ENCODE data around the gene YY1. TPM values are rescaled to one million over a fixed set of nuclear protein-coding genes. Genes with fewer than 3 reads are reported as not detected.

Gene YY1
- total and polyA plus RNA-seq, 2 donors (not counting 1 experiment from before 2014, with no cell fraction given), result 40.8 to 41.9 TPM

DNA sequence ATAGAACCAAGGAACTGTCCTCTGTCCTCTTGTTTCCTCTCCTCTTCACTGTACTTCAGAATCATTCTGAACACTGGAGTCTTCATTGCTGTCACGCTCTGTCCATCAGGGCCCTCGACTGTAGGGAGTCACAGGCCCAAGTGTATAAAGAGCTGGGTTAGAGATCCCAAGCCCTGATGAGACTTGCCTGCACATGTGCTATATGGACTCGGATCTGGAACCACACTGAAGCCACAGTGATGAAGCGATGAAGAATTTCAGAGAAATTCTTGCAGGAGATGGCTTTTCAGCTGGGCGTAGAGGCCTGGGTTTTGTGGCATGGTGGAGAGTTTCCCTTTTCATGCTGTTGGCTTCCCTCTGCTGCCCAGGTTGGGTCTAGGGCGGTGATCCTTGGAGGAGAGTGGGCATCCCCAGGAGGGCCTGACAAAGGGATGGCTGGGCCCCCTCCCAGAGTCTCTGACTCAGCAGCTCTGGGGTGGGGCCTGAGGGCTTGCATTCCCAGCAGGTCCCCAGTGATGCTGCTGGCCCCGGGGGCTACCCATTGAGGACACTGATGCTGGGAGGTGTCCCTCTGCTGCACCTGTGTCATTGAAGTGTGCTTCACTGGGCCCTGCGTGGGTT lies 39.6 kb upstream of the YY1 start:
- DNase-seq (ENCODE audit: low read depth in 2 of 2), result no peak
- H2AFZ ChIP-seq (ENCODE audit: low read length), result no peak overlapping the region
- no peaks in the 10 kb centered on the region for H3K27me3 ChIP-seq (ENCODE audit: control insufficient read depth, insufficient read depth, low read length)
- TF ChIP-seq, protein P1, sequence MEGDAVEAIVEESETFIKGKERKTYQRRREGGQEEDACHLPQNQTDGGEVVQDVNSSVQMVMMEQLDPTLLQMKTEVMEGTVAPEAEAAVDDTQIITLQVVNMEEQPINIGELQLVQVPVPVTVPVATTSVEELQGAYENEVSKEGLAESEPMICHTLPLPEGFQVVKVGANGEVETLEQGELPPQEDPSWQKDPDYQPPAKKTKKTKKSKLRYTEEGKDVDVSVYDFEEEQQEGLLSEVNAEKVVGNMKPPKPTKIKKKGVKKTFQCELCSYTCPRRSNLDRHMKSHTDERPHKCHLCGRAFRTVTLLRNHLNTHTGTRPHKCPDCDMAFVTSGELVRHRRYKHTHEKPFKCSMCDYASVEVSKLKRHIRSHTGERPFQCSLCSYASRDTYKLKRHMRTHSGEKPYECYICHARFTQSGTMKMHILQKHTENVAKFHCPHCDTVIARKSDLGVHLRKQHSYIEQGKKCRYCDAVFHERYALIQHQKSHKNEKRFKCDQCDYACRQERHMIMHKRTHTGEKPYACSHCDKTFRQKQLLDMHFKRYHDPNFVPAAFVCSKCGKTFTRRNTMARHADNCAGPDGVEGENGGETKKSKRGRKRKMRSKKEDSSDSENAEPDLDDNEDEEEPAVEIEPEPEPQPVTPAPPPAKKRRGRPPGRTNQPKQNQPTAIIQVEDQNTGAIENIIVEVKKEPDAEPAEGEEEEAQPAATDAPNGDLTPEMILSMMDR (conservative IDR thresholded peaks at IDR 0.05 in 1 of 2, IDR thresholded peaks at IDR 0.05 in 1 of 2; ENCODE audit: low read depth in 1 of 2, low read length in 2 of 2), result no peak
- no peak for TF ChIP-seq EZH2 (IDR thresholded peaks at IDR 0.05; ENCODE audit: low read length, missing control alignments)
- H3K36me3 ChIP-seq (ENCODE audit: control insufficient read depth, insufficient read depth, low read length), result no peaks in the 10 kb centered on the region
- H3K4me1 ChIP-seq (ENCODE audit: control insufficient read depth, extremely low read depth, insufficient read depth, low read length), result no peaks in the 10 kb centered on the region
- H4K20me1 ChIP-seq (ENCODE audit: control insufficient read depth, extremely low read depth, insufficient read depth, low read length), result no peaks in the 10 kb centered on the region
- H3K79me2 ChIP-seq (ENCODE audit: control insufficient read depth, insufficient read depth, low read length), result no peaks in the 10 kb centered on the region
- no peak overlapping the region for H3K4me2 ChIP-seq (ENCODE audit: extremely low read depth, insufficient read depth, low read length)
- no peaks in the 10 kb centered on the region for H3K9me3 ChIP-seq (ENCODE audit: control insufficient read depth, insufficient read depth, low read depth, low read length)
- H3K4me3 ChIP-seq (replicated peaks in 1 of 4; ENCODE audit: control extremely low read depth in 1 of 4, insufficient read depth in 1 of 4, low read depth in 3 of 4, low read length in 4 of 4), result no peak overlapping the region
- no peak overlapping the region for H3K9ac ChIP-seq (ENCODE audit: insufficient read depth, low read length)
- H3K27ac ChIP-seq (ENCODE audit: insufficient read depth, low read length), result no peak overlapping the region

DNA sequence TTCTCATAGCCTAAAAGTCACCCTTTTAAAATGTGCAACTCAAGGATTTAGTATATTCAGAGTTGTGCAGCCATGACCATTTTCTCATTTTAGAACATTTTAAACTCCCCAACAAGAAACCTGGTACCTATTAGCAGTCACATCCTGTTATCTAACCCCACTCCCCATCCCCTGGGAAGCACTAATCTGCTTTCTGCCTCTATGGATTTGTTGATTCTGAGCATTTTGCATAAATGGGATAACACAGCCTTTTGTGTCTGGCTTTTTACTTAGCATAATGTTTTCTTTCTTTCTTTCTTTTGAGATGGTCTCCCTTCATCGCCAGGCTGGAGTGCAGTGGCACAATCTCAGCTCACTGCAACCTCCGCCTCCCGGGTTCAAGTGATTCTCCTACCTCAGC lies 38.6 kb upstream of the YY1 start:
- no peak for TF ChIP-seq EZH2 (IDR thresholded peaks at IDR 0.05; ENCODE audit: low read length, missing control alignments)
- TF ChIP-seq, protein P1 (conservative IDR thresholded peaks at IDR 0.05 in 1 of 2, IDR thresholded peaks at IDR 0.05 in 1 of 2; ENCODE audit: low read depth in 1 of 2, low read length in 2 of 2), result no peak

DNA sequence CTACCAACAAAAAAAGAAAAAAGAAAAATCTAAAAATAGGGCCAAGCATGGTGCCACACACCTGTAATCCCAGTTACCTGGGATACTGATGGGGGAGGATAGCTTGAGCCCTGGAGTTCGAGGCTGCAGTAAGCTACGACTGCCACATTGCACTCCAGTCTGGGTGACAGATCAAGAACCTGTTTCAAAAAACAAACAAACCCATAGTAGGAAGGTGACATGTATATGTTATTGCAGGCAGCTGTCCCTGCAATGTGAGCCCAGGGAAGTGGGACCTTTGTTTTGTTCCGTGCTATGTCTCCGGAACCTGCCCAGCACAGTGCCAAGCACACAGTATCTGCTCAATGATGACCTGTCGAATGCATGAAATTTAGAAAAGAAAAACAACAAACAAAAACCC lies 37.2 kb upstream of the YY1 start:
- H3K4me1 ChIP-seq (ENCODE audit: control insufficient read depth, extremely low read depth, insufficient read depth, low read length), result no peaks in the 10 kb centered on the region
- H3K9me3 ChIP-seq (ENCODE audit: control insufficient read depth, insufficient read depth, low read depth, low read length), result no peaks in the 10 kb centered on the region
- no peak overlapping the region for H3K27ac ChIP-seq (ENCODE audit: insufficient read depth, low read length)
- H3K4me3 ChIP-seq (replicated peaks in 1 of 4; ENCODE audit: control extremely low read depth in 1 of 4, insufficient read depth in 1 of 4, low read depth in 3 of 4, low read length in 4 of 4), result no peak overlapping the region
- DNase-seq (ENCODE audit: low read depth in 2 of 2), result no peak
- H3K9ac ChIP-seq (ENCODE audit: insufficient read depth, low read length), result no peak overlapping the region
- no peaks in the 10 kb centered on the region for H3K27me3 ChIP-seq (ENCODE audit: control insufficient read depth, insufficient read depth, low read length)
- H4K20me1 ChIP-seq (ENCODE audit: control insufficient read depth, extremely low read depth, insufficient read depth, low read length), result no peaks in the 10 kb centered on the region
- no peaks in the 10 kb centered on the region for H3K36me3 ChIP-seq (ENCODE audit: control insufficient read depth, insufficient read depth, low read length)
- TF ChIP-seq, protein P1 (conservative IDR thresholded peaks at IDR 0.05 in 1 of 2, IDR thresholded peaks at IDR 0.05 in 1 of 2; ENCODE audit: low read depth in 1 of 2, low read length in 2 of 2), result no peak
- TF ChIP-seq EZH2 (IDR thresholded peaks at IDR 0.05; ENCODE audit: low read length, missing control alignments), result no peak
- H3K79me2 ChIP-seq (ENCODE audit: control insufficient read depth, insufficient read depth, low read length), result no peaks in the 10 kb centered on the region
- H3K4me2 ChIP-seq (ENCODE audit: extremely low read depth, insufficient read depth, low read length), result no peak overlapping the region
- no peak overlapping the region for H2AFZ ChIP-seq (ENCODE audit: low read length)

More for the DNA sequence above, 38.6 kb upstream of the YY1 start:
- no peaks in the 10 kb centered on the region for H3K9me3 ChIP-seq (ENCODE audit: control insufficient read depth, insufficient read depth, low read depth, low read length)
- no peak overlapping the region for H3K4me3 ChIP-seq (replicated peaks in 1 of 4; ENCODE audit: control extremely low read depth in 1 of 4, insufficient read depth in 1 of 4, low read depth in 3 of 4, low read length in 4 of 4)
- H3K36me3 ChIP-seq (ENCODE audit: control insufficient read depth, insufficient read depth, low read length), result no peaks in the 10 kb centered on the region
- no peak for DNase-seq (ENCODE audit: low read depth in 2 of 2)
- no peaks in the 10 kb centered on the region for H3K79me2 ChIP-seq (ENCODE audit: control insufficient read depth, insufficient read depth, low read length)
- no peaks in the 10 kb centered on the region for H3K4me1 ChIP-seq (ENCODE audit: control insufficient read depth, extremely low read depth, insufficient read depth, low read length)
- no peak overlapping the region for H2AFZ ChIP-seq (ENCODE audit: low read length)
- H4K20me1 ChIP-seq (ENCODE audit: control insufficient read depth, extremely low read depth, insufficient read depth, low read length), result no peaks in the 10 kb centered on the region
- H3K9ac ChIP-seq (ENCODE audit: insufficient read depth, low read length), result no peak overlapping the region
- no peak overlapping the region for H3K4me2 ChIP-seq (ENCODE audit: extremely low read depth, insufficient read depth, low read length)
- no peaks in the 10 kb centered on the region for H3K27me3 ChIP-seq (ENCODE audit: control insufficient read depth, insufficient read depth, low read length)
- no peak overlapping the region for H3K27ac ChIP-seq (ENCODE audit: insufficient read depth, low read length)
